NCI-H226 (cell line): Measurements from ENCODE around the gene PACRG.
A peak's percentile ranks its signal among the peaks of the same experiment; 100 is the strongest.
"Not testable (repeated sequence)": the region's sequence is repeated elsewhere in the genome, so short reads cannot be mapped to it uniquely, and the experiment has no call there.

ENCODE experiments used
- DNase-seq: peaks from one replicate; pipeline ENCODE4 v3.0.0-alpha.2; 2015

PACRG gene

GRCh38 chr6:162727322-162728182, at the start of gene PACRG, which contains the start of gene PRKN:
PACRG (plus strand) TSS chr6:162727974.
PRKN (minus strand) TSS chr6:162727766.
- DNase-seq = peak; percentile 94

GRCh38 chr6:162678896-162679295, 48.9 kb upstream of the PACRG start:
- DNase-seq = not testable (repeated sequence)

- no peak for DNase-seq
These were observed 48.1 kb upstream of the PACRG start for GRCh38 chr6:162679681-162680080.

- DNase-seq = no peak
These were observed 47.4 kb upstream of the PACRG start for GRCh38 chr6:162680367-162680766.

GRCh38 chr6:162680871-162681270, 46.9 kb upstream of the PACRG start:
- DNase-seq = no peak

GRCh38 chr6:162681447-162681846, 46.3 kb upstream of the PACRG start:
- DNase-seq = no peak

- no peak for DNase-seq
These were observed 44.6 kb upstream of the PACRG start for GRCh38 chr6:162683135-162683534.

GRCh38 chr6:162684052-162684451, 43.7 kb upstream of the PACRG start:
- DNase-seq = no peak

- no peak for DNase-seq
These were observed 42.8 kb upstream of the PACRG start for GRCh38 chr6:162684961-162685360.

- DNase-seq = no peak
These were observed 42.2 kb upstream of the PACRG start for GRCh38 chr6:162685586-162685985.

- no peak for DNase-seq
These were observed 38.9 kb upstream of the PACRG start for GRCh38 chr6:162688751-162689345.

- DNase-seq = no peak
These were observed 37.6 kb upstream of the PACRG start for GRCh38 chr6:162690158-162690557.

- DNase-seq = no peak
These were observed 29.8 kb upstream of the PACRG start for GRCh38 chr6:162697872-162698403.

- no peak for DNase-seq
These were observed 29.3 kb upstream of the PACRG start for GRCh38 chr6:162698440-162698839.

- DNase-seq = no peak
These were observed 27.8 kb upstream of the PACRG start for GRCh38 chr6:162699961-162700360.

GRCh38 chr6:162700966-162701365, 26.8 kb upstream of the PACRG start:
- no peak for DNase-seq

- DNase-seq = no peak
These were observed 26.2 kb upstream of the PACRG start for GRCh38 chr6:162701551-162701950.

GRCh38 chr6:162702446-162702845, 25.3 kb upstream of the PACRG start:
- DNase-seq = no peak

GRCh38 chr6:162704001-162704400, 23.8 kb upstream of the PACRG start:
- no peak for DNase-seq

- no peak for DNase-seq
These were observed 22.0 kb upstream of the PACRG start for GRCh38 chr6:162705736-162706135.

GRCh38 chr6:162706232-162706631, 21.5 kb upstream of the PACRG start:
- DNase-seq = no peak

- DNase-seq = peak; percentile 33
These were observed 18.8 kb upstream of the PACRG start for GRCh38 chr6:162708971-162709370.

- no peak for DNase-seq
These were observed 18.3 kb upstream of the PACRG start for GRCh38 chr6:162709431-162709830.

GRCh38 chr6:162710419-162710818, 17.4 kb upstream of the PACRG start:
- no peak for DNase-seq
